Panc1 (cell line): ENCODE data around the gene SPECC1. TPM values are rescaled to one million over a fixed set of nuclear protein-coding genes. Genes with fewer than 3 reads are reported as not detected.

Experiments used
- ATAC-seq: fragments of 200-7000 bp; cut with Tn5 transposase; 2 replicates; pipeline ENCODE4 v1.9.1; 2020; ENCODE audit warnings: mild to moderate bottlenecking, moderate library complexity
- BruUV-seq: library from RNA; stranded (reverse); fragments of 400-500 nt; replicated peaks from 2 replicates; lab custom pipeline; 2021; lab: Mats Ljungman, UMichigan
- CTCF ChIA-PET: fragments of 300-600 bp; sonication (Branson Sonifier 250); formaldehyde crosslinking; loops from one replicate; lab custom pipeline; 2022; ENCODE audit warnings: antibody characterized with exemption; lab: Charles Lee
- POLR2A ChIA-PET: fragments of 300-600 bp; sonication (Branson Sonifier 250); formaldehyde crosslinking; loops from one replicate; lab custom pipeline; 2022; ENCODE audit warnings: antibody characterized with exemption; lab: Charles Lee
- DNase-seq: peaks from one replicate; pipeline ENCODE4 v3.0.0-alpha.2; 2010; ENCODE audit warnings: low read depth, low spot score
- H3K27ac ChIP-seq: 2 replicates; pipeline ENCODE4 v1.5.1; 2011; ENCODE audit warnings: mild to moderate bottlenecking, low read length, inconsistent platforms
- H3K27me3 ChIP-seq: fragments of 200-500 bp; sonication (Bioruptor generic); 2 replicates; pipeline ENCODE4 v1.6.0; 2014; ENCODE audit warnings: low read length, inconsistent platforms; ENCODE audit not compliant: control insufficient read depth, insufficient read depth
- H3K36me3 ChIP-seq: fragments of 200-500 bp; sonication (Bioruptor generic); 2 replicates; pipeline ENCODE4 v1.5.1; 2014; ENCODE audit warnings: inconsistent platforms, mild to moderate bottlenecking, low read length, moderate library complexity; ENCODE audit not compliant: control insufficient read depth, insufficient read depth
- H3K4me1 ChIP-seq: 2 replicates; pipeline ENCODE4 v1.5.1; 2011; ENCODE audit warnings: inconsistent platforms, mild to moderate bottlenecking, low read length, moderate library complexity; ENCODE audit not compliant: control insufficient read depth, insufficient read depth
- H3K4me3 ChIP-seq, 2 experiments: 2 replicates each; pipeline ENCODE4 v1.5.1; 2011 to 2012; ENCODE audit warnings: low read depth in 2 of 2, low read length in 2 of 2, mild to moderate bottlenecking in 2 of 2, inconsistent platforms in 1 of 2, moderate library complexity in 1 of 2
- H3K9me3 ChIP-seq: fragments of 200-500 bp; sonication (Bioruptor generic); 2 replicates; pipeline ENCODE4 v1.5.1; 2014; ENCODE audit warnings: low read depth, mild to moderate bottlenecking, inconsistent platforms, low read length, moderate library complexity; ENCODE audit not compliant: control insufficient read depth, insufficient read depth
- POLR2AphosphoS5 ChIP-seq: IDR thresholded peaks from 2 replicates; pipeline ENCODE4 v1.6.1; 2012; ENCODE audit warnings: mild to moderate bottlenecking, low read depth, low read length, moderate library complexity
- SIN3A ChIP-seq: IDR thresholded peaks from 2 replicates; pipeline ENCODE4 v1.6.1; 2012; ENCODE audit warnings: low read depth, mild to moderate bottlenecking, low read length, moderate library complexity, borderline replicate concordance; ENCODE audit not compliant: insufficient read depth
- TCF7L2 ChIP-seq: IDR thresholded peaks from 2 replicates; pipeline ENCODE4 v1.6.1; 2011; ENCODE audit warnings: mild to moderate bottlenecking, low read depth, low read length, inconsistent platforms
- in situ Hi-C: cut with HindIII; loops from 2 replicates; pipeline ENCODE4 v1.10.0; 2016; ENCODE audit warnings: low sequenced_read_pairs, low pct_unique_long_range_greater_than_20kb
- intact Hi-C: fragments of 100-400 bp; cut with micrococcal nuclease; formaldehyde crosslinking; loops from one replicate; pipeline ENCODE4 v1.10.0; 2022; ENCODE audit not compliant: unreplicated experiment
- total RNA-seq: library from RNA; stranded (reverse); gene quantifications from one replicate; pipeline ENCODE4 v1.2.1, GENCODE V29; 2021; ENCODE audit not compliant: unreplicated experiment
- TF ChIP-seq, protein P1 (sequence below), 2 experiments: IDR thresholded peaks; 2 replicates each; pipeline ENCODE4 v1.6.1; 2011 to 2012; ENCODE audit warnings: low read depth in 2 of 2, control low read depth in 1 of 2, low read length in 1 of 2, mild to moderate bottlenecking in 1 of 2, moderate library complexity in 1 of 2; ENCODE audit not compliant: insufficient read depth in 1 of 2
- TF ChIP-seq, protein P2 (sequence below): fragments of 450-650 bp; IDR thresholded peaks from 2 replicates; pipeline ENCODE4 v1.5.1; 2017; ENCODE audit warnings: mild to moderate bottlenecking

Gene SPECC1
- total RNA-seq, 1 experiment from 2014 or later = 80.8 TPM

GRCh38 chr17:20266806-20267458, 257.8 kb downstream of the SPECC1 start:
- no peak for TF ChIP-seq SIN3A
- TF ChIP-seq, protein P1, sequence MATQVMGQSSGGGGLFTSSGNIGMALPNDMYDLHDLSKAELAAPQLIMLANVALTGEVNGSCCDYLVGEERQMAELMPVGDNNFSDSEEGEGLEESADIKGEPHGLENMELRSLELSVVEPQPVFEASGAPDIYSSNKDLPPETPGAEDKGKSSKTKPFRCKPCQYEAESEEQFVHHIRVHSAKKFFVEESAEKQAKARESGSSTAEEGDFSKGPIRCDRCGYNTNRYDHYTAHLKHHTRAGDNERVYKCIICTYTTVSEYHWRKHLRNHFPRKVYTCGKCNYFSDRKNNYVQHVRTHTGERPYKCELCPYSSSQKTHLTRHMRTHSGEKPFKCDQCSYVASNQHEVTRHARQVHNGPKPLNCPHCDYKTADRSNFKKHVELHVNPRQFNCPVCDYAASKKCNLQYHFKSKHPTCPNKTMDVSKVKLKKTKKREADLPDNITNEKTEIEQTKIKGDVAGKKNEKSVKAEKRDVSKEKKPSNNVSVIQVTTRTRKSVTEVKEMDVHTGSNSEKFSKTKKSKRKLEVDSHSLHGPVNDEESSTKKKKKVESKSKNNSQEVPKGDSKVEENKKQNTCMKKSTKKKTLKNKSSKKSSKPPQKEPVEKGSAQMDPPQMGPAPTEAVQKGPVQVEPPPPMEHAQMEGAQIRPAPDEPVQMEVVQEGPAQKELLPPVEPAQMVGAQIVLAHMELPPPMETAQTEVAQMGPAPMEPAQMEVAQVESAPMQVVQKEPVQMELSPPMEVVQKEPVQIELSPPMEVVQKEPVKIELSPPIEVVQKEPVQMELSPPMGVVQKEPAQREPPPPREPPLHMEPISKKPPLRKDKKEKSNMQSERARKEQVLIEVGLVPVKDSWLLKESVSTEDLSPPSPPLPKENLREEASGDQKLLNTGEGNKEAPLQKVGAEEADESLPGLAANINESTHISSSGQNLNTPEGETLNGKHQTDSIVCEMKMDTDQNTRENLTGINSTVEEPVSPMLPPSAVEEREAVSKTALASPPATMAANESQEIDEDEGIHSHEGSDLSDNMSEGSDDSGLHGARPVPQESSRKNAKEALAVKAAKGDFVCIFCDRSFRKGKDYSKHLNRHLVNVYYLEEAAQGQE (IDR thresholded peaks at IDR 0.05; ENCODE audit: insufficient read depth in 1 of 2, low read depth in 2 of 2, low read length in 1 of 2) = no peak
- TF ChIP-seq, protein P2, sequence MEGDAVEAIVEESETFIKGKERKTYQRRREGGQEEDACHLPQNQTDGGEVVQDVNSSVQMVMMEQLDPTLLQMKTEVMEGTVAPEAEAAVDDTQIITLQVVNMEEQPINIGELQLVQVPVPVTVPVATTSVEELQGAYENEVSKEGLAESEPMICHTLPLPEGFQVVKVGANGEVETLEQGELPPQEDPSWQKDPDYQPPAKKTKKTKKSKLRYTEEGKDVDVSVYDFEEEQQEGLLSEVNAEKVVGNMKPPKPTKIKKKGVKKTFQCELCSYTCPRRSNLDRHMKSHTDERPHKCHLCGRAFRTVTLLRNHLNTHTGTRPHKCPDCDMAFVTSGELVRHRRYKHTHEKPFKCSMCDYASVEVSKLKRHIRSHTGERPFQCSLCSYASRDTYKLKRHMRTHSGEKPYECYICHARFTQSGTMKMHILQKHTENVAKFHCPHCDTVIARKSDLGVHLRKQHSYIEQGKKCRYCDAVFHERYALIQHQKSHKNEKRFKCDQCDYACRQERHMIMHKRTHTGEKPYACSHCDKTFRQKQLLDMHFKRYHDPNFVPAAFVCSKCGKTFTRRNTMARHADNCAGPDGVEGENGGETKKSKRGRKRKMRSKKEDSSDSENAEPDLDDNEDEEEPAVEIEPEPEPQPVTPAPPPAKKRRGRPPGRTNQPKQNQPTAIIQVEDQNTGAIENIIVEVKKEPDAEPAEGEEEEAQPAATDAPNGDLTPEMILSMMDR = no peak
- no peak for TF ChIP-seq TCF7L2
- TF ChIP-seq POLR2AphosphoS5 = no peak
- CTCF ChIA-PET = no interaction called here
- BruUV-seq = no TSS peak
- Histone ChIP-seq H3K4me3 (no peak overlapping the region), H3K9me3 (no peaks in the 10 kb centered on the region), H3K27me3 (no peaks in the 10 kb centered on the region), H3K36me3 (0 out of 2 replicates have a peak, but pooled peaks cover 1% of the 10 kb centered on the region), H3K27ac (no peak overlapping the region), H3K4me1 (no peaks in the 10 kb centered on the region)
- in situ Hi-C loops (no loop called here), intact Hi-C loops (no loop called here)
- POLR2A ChIA-PET = no interaction called here
- ATAC-seq (no peak), DNase-seq (no peak)

GRCh38 chr17:20267459-20267842, 258.3 kb downstream of the SPECC1 start:
- DNase-seq (no peak), ATAC-seq (no peak)
- ChIA-PET CTCF (no interaction called here), POLR2A (no interaction called here)
- H3K27ac ChIP-seq = no peak overlapping the region
- intact Hi-C loops (no loop called here), in situ Hi-C loops (no loop called here)
- no peaks in the 10 kb centered on the region for H3K36me3 ChIP-seq
- TF ChIP-seq, protein P1 (IDR thresholded peaks at IDR 0.05; ENCODE audit: insufficient read depth in 1 of 2, low read depth in 2 of 2, low read length in 1 of 2) = no peak
- TF ChIP-seq POLR2AphosphoS5 (no peak), SIN3A (no peak), TCF7L2 (no peak)
- TF ChIP-seq, protein P2 = no peak
- H3K4me3 ChIP-seq = no peak overlapping the region
- H3K4me1 ChIP-seq = no peaks in the 10 kb centered on the region
- H3K27me3 ChIP-seq = no peaks in the 10 kb centered on the region
- H3K9me3 ChIP-seq = no peaks in the 10 kb centered on the region
- no TSS peak for BruUV-seq
